ENCODE measurements around the gene PCDHA6.
"Not testable (repeated sequence)": the region's sequence is repeated elsewhere in the genome, so short reads cannot be mapped to it uniquely, and the experiment has no call there.

Gene PCDHA6

GRCh38 chr5:140857177-140857986 is 29.6 kb downstream of the PCDHA6 start:
- DNase-seq (ENCODE audit: low read depth in 2 of 2), result no peak

DNA sequence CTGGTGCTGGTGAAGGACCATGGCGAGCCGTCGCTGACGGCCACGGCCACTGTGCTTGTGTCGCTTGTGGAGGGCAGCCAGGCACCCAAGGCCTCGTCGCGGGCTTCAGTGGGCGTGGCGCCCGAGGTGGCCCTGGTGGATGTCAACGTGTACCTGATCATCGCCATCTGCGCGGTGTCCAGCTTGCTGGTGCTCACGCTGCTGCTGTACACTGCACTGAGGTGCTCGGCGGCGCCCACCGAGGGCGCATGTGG is 30.2 kb downstream of the PCDHA6 start:
- no peak for DNase-seq (ENCODE audit: low read depth in 2 of 2)

- no peak for DNase-seq (ENCODE audit: low read depth in 2 of 2)
These were observed 34.9 kb downstream of the PCDHA6 start for GRCh38 chr5:140862441-140863295.

DNA sequence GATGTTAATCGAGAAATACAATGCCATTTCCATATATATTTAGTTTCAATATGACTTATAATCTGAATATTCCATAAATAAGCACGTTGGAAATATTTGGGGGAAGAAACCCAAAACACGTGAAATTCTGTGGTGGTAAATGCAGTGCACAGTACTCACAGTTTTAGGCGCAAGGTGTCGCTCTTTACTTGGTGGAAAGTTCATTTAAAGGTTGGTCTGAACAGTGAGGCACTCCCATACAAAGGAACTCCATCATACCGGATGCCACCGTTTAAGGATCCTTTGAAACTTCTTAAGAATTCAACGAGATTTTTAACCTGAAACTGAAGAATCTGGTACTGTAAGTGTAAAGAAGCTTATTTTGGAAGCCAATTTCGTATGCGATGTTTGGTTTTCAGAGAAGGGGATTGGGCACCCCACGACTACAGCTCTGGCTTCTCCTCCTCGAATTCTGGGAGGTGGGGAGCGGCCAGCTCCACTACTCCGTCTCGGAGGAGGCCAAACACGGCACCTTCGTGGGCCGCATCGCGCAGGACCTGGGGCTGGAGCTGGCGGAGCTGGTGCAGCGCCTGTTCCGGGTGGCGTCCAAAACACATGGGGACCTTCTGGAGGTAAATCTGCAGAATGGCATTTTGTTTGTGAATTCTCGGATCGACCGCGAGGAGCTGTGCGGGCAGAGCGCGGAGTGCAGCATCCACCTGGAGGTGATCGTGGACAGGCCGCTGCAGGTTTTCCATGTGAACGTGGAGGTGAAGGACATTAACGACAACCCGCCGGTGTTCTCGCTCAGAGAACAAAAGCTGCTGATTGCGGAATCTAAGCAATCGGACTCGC is 41.2 kb downstream of the PCDHA6 start, which contains the start of gene PCDHA11:
PCDHA11 (plus strand) TSS at position 237 of the 834 bp plus-strand sequence; CDS start at position 384, 147 bp downstream.
- no peak for DNase-seq (ENCODE audit: low read depth in 2 of 2)

DNA sequence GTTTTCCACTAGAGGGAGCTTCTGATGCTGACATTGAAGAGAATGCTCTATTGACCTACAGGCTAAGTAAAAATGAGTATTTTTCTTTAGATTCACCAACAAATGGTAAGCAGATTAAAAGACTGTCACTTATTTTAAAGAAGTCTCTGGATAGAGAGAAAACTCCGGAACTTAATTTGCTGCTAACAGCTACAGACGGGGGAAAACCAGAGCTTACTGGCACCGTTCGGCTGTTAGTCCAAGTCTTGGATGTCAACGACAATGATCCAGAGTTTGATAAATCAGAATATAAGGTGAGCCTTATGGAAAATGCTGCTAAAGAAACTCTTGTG is 41.8 kb downstream of the PCDHA6 start:
- DNase-seq (ENCODE audit: low read depth in 2 of 2), result no peak

DNA sequence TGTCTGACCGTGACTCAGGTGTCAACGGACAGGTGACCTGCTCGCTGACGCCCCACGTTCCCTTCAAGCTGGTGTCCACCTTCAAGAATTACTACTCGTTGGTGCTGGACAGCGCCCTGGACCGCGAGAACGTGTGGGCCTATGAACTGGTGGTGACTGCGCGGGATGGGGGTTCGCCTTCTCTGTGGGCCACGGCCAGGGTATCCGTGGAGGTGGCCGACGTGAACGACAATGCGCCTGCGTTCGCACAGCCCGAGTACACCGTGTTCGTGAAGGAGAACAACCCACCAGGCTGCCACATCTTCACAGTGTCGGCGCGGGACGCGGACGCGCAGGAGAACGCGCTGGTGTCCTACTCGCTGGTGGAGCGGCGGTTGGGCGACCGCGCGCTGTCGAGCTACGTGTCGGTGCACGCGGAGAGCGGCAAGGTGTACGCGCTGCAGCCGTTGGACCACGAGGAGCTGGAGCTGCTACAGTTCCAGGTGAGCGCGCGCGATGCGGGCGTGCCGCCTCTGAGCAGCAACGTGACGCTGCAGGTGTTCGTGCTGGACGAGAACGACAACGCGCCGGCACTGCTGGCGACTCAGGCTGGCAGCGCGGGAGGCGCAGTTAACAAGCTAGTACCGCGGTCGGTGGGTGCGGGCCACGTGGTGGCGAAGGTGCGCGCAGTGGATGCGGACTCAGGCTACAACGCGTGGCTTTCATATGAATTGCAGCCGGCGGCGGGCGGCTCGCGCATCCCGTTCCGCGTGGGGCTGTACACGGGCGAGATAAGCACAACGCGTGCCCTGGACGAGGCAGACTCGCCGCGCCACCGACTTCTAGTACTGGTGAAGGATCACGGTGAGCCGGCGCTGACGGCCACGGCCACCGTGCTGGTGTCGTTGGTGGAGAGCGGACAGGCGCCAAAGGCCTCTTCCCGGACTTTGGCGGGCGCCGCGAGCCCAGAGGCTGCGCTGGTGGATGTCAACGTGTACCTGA is 42.8 kb downstream of the PCDHA6 start:
- no peak for DNase-seq (ENCODE audit: low read depth in 2 of 2)

DNA sequence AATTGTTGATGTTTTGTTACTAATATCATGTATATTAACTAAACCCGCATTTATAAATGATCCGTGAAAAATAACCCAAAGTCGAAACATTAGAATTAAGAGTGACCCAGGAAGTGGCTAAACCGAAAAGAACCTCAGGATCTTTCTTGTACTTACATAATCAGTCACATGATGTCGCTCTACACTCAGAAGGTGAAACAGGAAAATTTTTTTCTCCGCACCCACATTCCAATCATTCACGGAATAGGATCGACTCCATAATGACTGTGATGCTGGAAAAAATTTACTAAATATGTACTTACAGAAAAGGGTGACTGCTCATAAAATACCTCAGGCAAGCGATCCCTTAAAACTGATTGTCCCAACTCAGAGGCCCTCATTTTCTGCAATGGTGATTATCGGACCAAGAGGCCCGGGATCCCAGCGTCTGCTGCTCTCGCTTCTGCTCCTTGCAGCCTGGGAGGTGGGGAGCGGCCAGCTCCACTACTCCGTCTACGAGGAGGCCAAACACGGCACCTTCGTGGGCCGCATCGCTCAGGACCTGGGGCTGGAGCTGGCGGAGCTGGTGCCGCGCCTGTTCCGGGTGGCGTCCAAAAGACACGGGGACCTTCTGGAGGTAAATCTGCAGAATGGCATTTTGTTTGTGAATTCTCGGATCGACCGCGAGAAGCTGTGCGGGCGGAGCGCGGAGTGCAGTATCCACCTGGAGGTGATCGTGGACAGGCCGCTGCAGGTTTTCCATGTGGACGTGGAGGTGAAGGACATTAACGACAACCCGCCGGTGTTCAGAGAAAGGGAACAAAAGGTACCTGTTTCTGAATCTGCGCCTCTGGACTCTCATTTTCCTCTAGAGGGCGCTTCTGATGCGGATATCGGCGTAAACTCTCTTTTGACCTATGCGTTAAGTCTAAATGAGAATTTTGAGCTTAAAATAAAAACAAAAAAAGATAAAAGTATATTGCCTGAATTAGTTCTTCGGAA is 47.6 kb downstream of the PCDHA6 start, which contains the start of gene PCDHA12:
PCDHA12 (plus strand) TSS at position 224 of the 981 bp plus-strand sequence; CDS start at position 389, 165 bp downstream.
- DNase-seq (ENCODE audit: low read depth in 2 of 2), result no peak

DNA sequence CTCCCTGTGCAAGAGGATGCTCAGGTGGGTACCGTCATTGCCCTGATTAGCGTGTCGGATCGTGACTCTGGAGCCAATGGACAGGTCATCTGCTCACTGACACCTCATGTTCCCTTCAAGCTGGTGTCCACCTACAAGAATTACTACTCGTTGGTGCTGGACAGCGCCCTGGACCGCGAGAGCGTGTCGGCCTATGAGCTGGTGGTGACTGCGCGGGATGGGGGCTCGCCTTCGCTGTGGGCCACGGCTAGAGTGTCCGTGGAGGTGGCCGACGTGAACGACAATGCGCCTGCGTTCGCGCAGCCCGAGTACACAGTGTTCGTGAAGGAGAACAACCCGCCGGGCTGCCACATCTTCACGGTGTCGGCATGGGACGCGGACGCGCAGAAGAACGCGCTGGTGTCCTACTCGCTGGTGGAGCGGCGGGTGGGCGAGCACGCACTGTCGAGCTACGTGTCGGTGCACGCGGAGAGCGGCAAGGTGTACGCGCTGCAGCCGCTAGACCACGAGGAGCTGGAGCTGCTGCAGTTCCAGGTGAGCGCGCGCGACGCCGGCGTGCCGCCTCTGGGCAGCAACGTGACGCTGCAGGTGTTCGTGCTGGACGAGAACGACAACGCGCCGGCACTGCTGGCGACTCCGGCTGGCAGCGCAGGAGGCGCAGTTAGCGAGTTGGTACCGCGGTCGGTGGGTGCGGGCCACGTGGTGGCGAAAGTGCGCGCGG is 48.9 kb downstream of the PCDHA6 start:
- DNase-seq (ENCODE audit: low read depth in 2 of 2), result not testable (repeated sequence)

DNA sequence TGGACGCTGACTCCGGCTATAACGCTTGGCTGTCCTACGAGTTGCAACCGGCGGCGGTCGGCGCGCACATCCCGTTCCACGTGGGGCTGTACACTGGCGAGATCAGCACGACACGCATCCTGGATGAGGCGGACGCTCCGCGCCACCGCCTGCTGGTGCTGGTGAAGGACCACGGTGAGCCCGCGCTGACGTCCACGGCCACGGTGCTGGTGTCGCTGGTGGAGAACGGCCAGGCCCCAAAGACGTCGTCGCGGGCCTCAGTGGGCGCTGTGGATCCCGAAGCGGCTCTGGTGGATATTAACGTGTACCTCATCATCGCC is 49.5 kb downstream of the PCDHA6 start:
- no peak for DNase-seq (ENCODE audit: low read depth in 2 of 2)

Data from fibroblast of skin of left biceps (primary cell).